ENCODE data around the gene CNIH4. TPM values are rescaled to one million over a fixed set of nuclear protein-coding genes. Genes with fewer than 3 reads are reported as not detected.
"Not testable (repeated sequence)": the region's sequence is repeated elsewhere in the genome, so short reads cannot be mapped to it uniquely, and the experiment has no call there.

Gene CNIH4
- total RNA-seq, 1 donor from 2014 or later: 31.5 TPM

GRCh38 chr1:224387302-224387912 lies 30.7 kb downstream of the CNIH4 start:
- intact Hi-C loops (cut with DNase I): no loop called here
- DNase-seq (ENCODE audit: missing footprints) (no peak), ATAC-seq (no peak)

- ATAC-seq (no peak), DNase-seq (ENCODE audit: missing footprints) (no peak)
- intact Hi-C loops (cut with DNase I): no loop called here
These were observed 31.3 kb downstream of the CNIH4 start for GRCh38 chr1:224387943-224388342.

GRCh38 chr1:224390517-224390916 lies 33.8 kb downstream of the CNIH4 start:
- DNase-seq (ENCODE audit: missing footprints) (no peak), ATAC-seq (no peak)
- intact Hi-C loops (cut with DNase I): loop anchor here (5.0 kb wide), 1 partner anchor 42 kb away; the partner anchor contains the start of gene WDR26

- ATAC-seq: no peak
- no peak for DNase-seq (ENCODE audit: missing footprints)
- intact Hi-C loops (cut with DNase I): loop anchor here (5.0 kb wide), 1 partner anchor 40 kb away; the partner anchor contains the start of gene WDR26
These were observed 36.0 kb downstream of the CNIH4 start for GRCh38 chr1:224392411-224393249.

- DNase-seq (ENCODE audit: missing footprints) (no peak), ATAC-seq (no peak)
- intact Hi-C loops (cut with DNase I): loop anchor here (5.0 kb wide), 1 partner anchor 39 kb away; the partner anchor contains the start of gene WDR26
These were observed 36.6 kb downstream of the CNIH4 start for GRCh38 chr1:224393294-224393693.

- intact Hi-C loops (cut with DNase I): no loop called here
- DNase-seq (ENCODE audit: missing footprints) (no peak), ATAC-seq (no peak)
These were observed 43.2 kb downstream of the CNIH4 start for GRCh38 chr1:224399887-224400286.

- no peak for ATAC-seq
- no peak for DNase-seq (ENCODE audit: missing footprints)
- intact Hi-C loops (cut with DNase I): no loop called here
These were observed 45.9 kb downstream of the CNIH4 start for GRCh38 chr1:224402472-224403036.

- no peak for ATAC-seq
- DNase-seq (ENCODE audit: missing footprints): no peak
- intact Hi-C loops (cut with DNase I): no loop called here
These were observed 48.4 kb downstream of the CNIH4 start for GRCh38 chr1:224404916-224405603.

GRCh38 chr1:224405604-224405970 lies 48.9 kb downstream of the CNIH4 start:
- intact Hi-C loops (cut with DNase I): no loop called here
- ATAC-seq: no peak
- no peak for DNase-seq (ENCODE audit: missing footprints)

GRCh38 chr1:224406216-224406615 lies 49.5 kb downstream of the CNIH4 start:
- DNase-seq (ENCODE audit: missing footprints) (no peak), ATAC-seq (no peak)
- intact Hi-C loops (cut with DNase I): no loop called here

- intact Hi-C loops (cut with DNase I): no loop called here
- ATAC-seq (no peak), DNase-seq (ENCODE audit: missing footprints) (no peak)
These were observed 51.1 kb downstream of the CNIH4 start for GRCh38 chr1:224407571-224408293.

GRCh38 chr1:224408294-224408590 lies 51.6 kb downstream of the CNIH4 start:
- DNase-seq (ENCODE audit: missing footprints): no peak
- ATAC-seq: no peak
- intact Hi-C loops (cut with DNase I): no loop called here

- DNase-seq (ENCODE audit: missing footprints) (no peak), ATAC-seq (no peak)
- intact Hi-C loops (cut with DNase I): no loop called here
These were observed 55.1 kb downstream of the CNIH4 start for GRCh38 chr1:224411766-224412165.

- ATAC-seq: no peak
- intact Hi-C loops (cut with DNase I): no loop called here
- no peak for DNase-seq (ENCODE audit: missing footprints)
These were observed 63.4 kb downstream of the CNIH4 start for GRCh38 chr1:224420106-224420505.

- DNase-seq (ENCODE audit: missing footprints) (no peak), ATAC-seq (no peak)
- intact Hi-C loops (cut with DNase I): no loop called here
These were observed 68.7 kb downstream of the CNIH4 start for GRCh38 chr1:224425279-224425884.

GRCh38 chr1:224426869-224427268 lies 70.2 kb downstream of the CNIH4 start:
- DNase-seq (ENCODE audit: missing footprints); intact Hi-C loops (cut with DNase I): not testable (repeated sequence)

GRCh38 chr1:224427346-224427745 lies 70.7 kb downstream of the CNIH4 start:
- intact Hi-C loops (cut with DNase I): no loop called here
- ATAC-seq (no peak), DNase-seq (ENCODE audit: missing footprints) (no peak)

More at GRCh38 chr1:224426869-224427268, 70.2 kb downstream of the CNIH4 start:
- ATAC-seq: not testable (repeated sequence)

GRCh38 chr1:224428713-224429112 lies 72.0 kb downstream of the CNIH4 start:
- DNase-seq (ENCODE audit: missing footprints); ATAC-seq; intact Hi-C loops (cut with DNase I): not testable (repeated sequence)
